GM21528 (cell line): Measurements from ENCODE around the gene GRHL1.

Experiments
- ATAC-seq: cut with Tn5 transposase; IDR thresholded peaks from one replicate; pipeline ENCODE4 v1.9.1; 2021; ENCODE audit warnings: mild to moderate bottlenecking, moderate library complexity; ENCODE audit not compliant: unreplicated experiment, low FRiP score

The GRHL1 gene

DNA sequence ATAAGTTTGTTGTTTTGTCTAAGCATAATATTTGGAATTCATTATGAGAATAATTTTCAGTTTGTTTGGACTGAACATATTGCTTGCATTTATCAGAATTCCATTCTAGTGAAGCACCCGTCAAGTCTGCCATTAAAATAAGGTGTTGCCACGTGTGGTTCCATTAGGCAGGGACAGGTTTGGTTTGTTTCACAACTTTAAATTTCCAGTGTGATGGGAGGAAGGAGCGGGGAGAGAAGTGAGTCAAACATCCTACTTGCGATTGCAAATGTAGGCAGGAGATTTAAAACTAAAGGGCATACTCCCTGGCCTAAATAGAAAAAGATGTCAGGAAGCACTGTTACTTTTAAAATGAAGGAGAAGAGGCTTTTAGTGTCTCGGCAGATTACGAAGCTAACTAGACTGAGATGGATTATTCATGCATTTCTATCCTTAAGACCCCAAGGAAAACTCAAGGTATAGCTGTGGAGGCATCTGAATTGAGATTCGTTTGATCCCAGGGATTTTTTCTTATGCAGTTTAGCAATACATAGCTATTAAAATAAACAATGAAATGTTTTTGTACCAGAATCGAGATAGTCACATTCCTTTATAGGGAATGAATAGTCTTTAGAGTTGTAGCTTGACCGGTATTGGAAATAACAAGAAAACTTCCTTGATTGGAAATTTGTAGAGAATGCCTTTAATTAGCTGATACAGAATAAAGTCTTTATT lies 19.8 kb downstream of the GRHL1 start:
- ATAC-seq, result no peak

DNA sequence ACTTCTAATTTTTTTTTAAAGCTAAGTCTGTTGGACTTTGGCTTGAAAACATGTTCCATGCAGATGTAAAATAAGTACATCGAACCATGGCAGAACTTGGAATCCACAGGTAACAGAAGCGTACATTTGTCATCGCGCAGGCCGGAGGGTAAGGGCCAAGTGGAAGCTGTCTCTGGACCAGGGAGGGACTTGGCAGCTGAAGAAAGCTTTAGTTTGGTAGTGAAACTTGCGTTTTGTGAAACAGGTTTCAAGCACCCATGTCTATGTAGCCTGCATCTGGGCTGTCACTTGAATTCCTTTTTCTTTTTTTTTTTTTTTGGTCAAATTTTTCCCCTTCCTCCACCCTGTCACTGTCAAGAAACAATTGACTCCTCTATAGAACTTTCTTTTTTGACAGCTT lies 20.4 kb downstream of the GRHL1 start:
- no peak for ATAC-seq

DNA sequence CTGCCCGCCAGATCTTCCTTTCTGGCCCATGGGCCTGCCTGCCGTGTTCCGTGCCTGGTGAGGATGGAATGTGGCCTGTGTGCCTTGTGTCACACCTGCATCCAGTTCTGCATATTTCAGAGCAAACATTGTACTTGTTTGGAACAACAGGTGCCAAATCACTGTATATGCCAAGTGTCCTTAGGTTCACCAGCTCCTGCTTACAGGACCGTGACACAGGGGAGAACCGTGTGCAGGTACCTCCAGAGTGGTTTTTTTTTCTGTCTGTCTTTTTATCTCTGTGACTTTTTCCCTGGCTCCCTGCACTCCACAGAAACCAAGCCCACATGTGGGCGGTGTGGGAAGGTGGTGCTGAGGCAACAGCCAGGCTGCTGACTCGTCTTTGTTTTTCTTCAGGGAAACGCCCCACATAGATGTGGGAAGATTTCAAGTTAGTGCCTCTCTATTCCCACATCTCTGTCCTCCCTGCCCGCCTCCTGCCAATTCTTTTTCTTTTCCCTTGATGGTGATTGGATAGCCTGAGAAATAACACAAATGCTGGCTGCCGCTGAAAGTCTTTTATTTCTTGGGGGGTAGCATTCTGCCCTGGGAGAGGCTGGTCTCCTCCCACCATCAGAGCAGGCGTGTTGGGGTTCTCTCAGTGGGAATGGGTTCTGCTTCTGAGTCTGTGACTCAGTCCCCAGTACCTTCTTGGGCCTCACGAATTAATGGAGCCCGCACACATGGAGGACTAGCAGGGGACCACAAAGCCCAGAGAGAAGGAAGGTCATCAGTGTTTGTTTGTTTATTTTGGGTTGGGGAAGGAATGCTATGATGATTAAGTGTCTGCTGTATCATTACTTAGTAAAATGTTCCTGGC lies 21.4 kb downstream of the GRHL1 start:
- ATAC-seq, result no peak

DNA sequence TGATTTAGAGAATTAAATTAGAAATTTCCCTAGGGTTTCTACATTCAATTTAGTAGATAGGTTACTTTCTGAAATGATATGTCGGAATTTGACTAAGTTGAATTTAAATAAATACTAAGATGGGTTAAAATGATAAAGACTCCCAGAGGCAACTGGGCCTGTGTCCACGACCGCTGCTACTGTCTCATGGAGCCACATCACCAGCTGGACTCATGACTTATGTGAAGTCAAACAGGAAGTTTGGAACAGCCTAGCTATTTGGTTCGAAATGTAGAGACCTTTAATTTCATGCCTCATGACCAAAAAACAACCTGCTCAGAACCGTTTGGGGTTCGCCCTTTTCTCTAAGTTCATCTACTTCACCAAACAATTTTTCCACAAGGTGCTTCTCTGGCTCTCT lies 22.2 kb downstream of the GRHL1 start:
- no peak for ATAC-seq

DNA sequence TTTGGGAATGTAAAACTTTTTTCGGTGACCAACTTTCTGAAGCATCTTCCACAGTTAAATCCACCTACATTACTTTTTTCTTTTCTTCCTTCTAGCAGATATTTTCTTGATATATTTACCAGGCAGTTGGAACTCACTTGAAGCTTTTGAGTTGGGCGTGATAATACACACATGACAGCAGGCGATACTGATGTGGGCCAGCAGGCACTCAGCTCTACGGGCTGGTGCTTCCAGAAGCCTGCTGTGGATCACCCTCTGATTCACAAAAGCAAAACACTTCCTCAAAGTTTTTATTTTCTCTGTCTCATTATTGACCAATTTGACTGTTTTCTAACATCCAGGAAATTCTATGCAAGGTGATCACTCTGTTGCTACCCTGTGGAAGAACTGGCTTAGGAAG lies 22.9 kb downstream of the GRHL1 start:
- no peak for ATAC-seq

DNA sequence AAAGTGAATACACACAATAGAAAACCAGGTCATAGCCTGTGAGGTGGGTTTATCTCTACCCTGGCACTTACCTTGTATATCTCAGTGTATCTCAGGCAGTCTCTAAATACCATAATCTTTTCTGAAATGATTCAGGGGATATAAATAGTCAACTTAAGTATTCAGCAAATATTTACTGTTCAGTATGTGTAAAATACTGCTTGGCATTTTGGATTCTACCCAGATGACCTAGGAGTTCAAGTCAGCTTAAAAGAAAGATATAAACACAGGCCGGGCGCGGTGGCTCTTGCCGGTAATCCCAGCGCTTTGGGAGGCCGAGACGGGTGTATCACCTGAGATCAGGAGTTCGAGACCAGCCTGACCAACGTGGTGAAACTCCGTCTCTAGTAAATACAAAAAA lies 23.8 kb downstream of the GRHL1 start:
- no peak for ATAC-seq

DNA sequence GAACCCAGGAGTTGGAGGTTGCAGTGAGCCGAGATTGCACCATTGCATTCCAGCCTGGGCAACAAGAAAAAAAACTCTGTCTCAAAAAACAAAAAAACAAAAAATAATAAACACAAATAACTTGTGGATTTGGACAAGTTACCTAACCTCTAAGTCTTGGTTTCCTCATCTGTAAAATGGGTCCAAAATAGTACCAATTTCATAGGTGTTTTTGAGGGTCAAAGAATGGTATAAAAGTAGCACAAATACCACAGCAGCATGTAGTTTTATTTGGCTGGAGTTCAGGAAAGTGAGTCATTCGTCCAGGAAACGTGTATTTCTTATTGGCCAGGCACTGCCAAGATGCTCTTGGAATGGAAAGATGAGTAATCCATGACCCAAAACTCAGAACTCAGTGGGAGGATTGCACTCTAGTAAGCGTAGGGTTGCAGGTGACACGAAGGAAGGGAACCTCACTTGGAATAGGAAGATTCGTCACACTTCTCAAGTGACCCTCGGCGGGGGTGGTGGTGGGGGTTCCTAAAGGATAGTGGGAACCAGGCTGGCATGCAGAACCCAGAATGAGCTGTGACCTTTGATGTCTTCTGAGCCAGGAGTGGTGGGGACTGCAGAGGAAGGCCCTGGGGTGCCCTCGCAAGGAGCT lies 24.4 kb downstream of the GRHL1 start:
- no peak for ATAC-seq

DNA sequence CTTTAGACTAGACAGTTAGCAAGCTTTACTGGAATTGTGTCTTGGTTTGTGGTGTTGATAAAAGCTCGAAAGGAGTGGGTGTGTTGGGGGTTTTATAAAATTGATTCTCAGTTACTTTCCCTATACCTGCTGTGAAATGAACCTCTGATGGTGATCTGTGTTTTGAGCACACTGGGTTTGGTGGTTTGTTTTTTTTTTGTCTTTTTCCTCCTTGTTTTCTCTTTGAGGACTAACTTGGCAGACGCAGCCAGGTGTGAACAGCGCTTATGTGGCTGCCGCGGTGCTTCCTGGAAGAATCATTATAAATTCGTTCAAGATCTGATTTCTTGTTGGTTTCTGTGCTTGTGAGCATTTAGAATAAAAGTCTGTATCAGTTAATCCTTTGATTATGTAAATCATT lies 28.5 kb downstream of the GRHL1 start:
- ATAC-seq, result no peak

DNA sequence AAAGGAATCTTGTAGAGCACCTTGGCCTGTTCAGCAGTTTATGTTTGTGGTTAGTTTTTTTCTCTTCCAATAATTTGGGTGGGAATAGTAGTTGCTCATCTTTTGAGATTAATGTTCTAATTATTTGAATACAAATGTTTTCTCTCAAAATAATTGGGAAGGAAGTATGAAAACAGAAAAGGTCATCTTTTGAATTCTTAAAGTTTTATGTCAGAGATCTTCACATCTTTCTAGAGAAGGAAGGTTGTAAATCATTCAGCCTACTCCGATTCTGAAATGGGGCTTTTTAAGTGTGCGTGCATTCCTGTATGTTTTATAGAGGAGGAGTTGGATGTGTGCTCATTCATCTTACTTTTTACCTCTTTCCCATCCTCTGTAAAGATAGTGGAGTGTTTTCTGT lies 29.0 kb downstream of the GRHL1 start:
- ATAC-seq, result no peak

DNA sequence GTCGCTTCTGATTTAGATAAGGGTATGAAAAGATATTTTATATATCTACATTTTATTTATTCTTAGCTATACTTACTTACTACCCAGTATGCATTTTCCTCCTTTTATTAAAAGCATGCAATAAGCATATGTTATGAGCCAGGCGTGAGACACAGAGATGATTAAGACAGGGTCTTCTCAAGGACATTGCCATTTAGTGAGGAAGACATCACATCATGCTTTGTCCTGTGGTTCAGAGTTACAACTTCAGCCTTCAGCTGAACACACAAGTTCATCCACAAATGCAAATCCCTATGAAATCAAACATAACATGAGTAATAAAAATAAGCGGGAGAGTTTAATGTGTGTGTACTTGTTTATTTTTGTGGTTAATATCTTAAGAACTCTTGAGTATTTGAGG lies 30.2 kb downstream of the GRHL1 start:
- ATAC-seq, result no peak

DNA sequence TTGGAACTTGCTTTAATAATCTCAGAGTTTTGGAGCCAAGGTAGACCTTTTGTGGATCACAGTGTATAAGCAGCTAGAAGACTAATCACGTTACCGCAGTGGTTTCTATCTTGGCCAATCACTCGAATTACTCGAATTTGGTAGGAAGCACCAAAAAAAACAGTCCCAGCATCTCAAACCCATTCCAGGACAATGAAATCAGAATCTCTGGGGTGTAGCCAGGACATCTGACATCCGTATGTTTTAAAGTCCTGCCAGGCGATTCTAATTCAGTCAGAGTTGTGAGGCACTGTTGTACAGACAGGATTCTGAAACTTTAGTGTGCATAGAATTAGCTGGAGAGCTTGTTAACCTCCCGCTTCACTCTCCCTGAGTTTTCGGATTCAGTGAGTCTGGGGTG lies 30.8 kb downstream of the GRHL1 start:
- ATAC-seq, result no peak

DNA sequence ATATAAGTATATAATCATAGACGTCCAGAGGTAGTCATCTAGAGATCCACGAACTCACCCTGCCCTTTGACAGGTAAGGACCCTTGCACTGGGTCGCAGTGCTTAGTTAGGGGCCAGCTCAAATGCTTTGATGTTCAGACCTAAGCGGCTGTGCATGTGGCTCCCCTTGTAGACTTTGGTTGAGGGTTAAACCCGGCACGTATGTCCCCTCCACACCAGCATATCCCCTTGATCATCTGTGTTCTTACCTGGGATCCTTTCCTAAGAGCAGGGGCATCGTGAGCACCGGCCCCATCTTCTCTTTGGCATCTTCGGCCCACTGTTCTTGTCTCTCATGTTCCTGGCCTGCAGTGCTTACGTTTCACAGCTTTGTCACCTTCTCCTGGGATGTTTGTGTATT lies 31.4 kb downstream of the GRHL1 start:
- no peak for ATAC-seq

DNA sequence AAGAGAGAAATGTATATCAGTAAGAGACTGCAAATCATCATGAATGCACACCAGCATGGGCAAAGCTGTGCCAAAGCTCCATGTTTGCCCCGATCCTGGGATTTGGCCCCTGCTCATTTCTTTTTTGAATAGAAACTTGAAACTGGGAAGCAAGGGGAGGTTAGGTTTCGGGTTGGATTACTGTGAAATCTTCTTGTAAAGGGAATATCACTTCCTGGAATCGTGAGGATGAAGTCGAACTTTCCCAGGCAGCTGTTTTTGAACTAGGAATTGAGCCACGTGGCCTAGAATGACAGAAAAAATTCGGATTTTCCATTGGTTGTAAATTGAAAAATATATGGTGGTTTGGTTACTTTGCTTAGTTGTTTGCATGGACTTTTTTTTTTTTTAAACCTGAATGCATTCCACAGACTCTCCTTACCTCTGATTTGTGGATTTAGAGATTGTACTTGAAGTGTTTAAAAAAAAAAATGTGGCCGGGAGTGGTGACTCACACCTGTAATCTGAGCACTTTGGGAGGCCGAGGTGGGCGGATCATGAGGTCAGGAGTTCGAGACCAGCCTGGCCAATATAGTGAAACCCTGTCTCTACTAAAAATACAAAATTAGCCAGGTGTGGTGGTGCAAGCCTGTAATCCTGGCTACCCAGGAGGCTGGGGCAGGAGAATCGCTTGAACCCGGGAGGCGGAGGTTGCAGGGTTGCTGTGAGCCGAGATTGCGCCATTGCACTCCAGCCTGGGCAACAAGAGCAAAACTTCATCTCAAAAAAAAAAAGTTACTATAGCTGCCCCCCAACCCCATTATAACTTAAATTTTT lies 32.1 kb downstream of the GRHL1 start:
- ATAC-seq, result no peak

DNA sequence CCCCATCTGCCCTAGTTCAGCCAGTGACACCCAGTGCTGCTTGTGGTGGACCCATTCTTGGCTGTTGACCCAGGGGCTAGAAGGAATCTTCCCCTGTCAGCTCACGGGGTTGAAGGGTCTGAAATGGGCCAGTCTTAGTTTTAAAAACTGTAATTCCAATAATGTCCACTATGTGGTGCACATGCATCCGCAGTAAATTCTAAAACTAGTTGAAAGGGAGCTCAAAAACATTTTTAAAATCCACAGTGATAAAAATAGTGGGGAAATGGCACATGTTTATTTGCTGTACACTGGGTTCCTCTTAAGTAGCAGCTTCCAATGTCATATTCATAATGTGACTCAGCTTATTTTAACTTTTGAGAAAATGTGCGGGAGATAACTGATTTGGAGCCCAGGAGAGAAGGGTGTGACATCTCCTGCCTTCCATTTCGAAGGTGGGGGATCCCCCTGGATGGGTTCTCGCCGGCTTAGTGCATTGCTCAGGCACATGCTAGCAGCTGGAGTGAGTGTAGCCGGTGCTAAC lies 32.8 kb downstream of the GRHL1 start:
- ATAC-seq, result no peak

DNA sequence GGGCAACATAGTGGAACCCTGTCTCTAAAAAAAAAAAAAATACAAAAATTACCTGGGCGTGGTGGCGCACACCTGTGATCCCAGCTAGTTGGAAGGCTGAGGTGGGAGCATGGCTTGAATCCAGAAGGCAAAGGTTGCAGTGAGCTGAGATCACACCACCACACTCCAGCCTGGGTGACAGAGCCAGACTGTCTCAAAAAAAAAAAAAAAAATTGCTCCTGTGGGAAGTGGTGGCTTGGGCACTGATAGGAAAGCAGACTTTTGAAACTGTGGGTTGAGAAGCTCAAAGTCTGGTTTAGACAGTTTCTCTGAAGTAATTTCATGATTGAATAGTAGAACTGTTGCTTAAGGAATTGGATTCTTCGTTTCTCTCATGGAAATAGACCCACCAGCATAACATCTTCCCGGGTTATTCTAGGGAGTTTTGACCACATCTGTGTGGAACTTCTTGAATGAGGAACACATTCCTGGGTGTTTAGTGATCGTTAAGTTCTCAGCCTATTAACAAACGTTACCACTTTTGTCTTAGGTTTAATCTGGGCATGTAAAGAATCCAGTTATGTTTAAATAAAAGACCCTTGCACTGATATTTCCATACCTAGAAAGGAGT lies 33.5 kb downstream of the GRHL1 start:
- no peak for ATAC-seq

DNA sequence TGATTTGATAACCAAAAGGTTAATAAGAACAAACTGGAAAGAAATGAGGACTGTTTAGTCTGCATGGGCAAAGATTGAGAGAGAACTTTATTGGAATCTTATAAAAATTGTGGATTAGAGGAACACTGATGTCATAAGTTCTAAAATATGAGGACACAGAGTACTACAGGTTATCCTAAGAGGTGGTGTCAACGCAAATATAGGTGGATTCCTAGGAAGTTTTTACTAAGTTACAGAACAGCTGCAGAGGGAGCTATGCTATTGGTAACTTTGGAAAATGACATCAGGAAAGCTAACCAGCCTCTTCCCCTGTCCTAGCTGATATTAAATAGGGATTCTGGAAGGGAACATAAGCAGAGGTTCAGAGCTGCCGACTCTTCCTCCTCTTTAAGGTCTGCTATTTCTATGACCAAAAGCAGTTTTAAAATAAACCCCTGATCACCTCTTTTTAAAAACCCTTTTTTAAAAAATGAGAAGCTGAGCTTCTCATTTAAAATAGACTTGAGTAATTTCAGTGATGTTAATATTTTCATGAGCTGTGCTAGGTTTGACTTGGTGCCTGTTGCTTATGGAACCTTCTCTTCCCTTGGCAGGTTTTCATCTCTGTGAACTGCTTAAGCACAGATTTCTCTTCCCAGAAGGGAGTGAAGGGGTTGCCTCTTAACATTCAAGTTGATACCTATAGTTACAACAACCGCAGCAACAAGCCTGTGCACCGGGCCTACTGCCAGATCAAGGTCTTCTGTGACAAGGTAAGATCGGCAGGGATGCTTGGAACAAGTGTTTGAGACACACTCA lies 34.2 kb downstream of the GRHL1 start:
- no peak for ATAC-seq

DNA sequence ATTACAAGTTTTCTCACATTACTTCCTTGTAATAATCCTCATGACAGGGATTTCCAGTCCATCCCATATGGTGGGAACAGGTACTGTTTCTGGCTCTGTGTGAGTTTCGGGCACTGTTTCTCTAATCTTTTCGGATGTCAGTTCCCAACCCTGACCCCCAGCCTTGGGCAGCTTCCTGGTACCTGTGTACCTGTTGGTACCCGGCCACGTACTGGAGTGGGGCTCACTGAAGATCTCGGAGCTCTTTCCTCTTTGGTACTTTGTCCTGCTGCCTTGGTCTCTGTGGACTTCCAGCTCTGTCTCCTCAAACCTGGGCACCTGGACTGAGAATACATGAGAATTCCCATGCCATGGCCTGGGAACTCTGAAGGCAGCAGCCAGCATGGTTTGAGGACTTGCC lies 36.8 kb downstream of the GRHL1 start:
- ATAC-seq, result no peak

DNA sequence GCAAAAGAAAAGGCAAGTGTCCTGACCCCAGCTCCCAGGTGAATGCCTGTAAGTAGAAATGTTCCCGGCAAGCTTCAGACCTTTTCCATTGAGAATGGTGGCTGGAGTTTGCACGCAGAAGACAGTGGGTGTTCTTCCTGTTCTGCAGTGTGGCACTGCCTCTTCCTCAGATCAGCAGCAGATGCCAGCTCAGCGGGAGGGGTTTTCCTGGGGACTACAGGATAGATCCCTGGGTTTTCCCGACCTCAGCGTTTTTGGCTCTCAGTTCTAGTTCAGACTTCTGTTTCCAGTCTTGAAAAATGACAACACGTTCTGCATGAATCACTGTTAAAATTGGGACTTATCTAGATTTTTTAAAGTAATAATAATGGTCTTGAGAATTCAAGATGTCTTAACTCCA lies 39.2 kb downstream of the GRHL1 start:
- no peak for ATAC-seq

DNA sequence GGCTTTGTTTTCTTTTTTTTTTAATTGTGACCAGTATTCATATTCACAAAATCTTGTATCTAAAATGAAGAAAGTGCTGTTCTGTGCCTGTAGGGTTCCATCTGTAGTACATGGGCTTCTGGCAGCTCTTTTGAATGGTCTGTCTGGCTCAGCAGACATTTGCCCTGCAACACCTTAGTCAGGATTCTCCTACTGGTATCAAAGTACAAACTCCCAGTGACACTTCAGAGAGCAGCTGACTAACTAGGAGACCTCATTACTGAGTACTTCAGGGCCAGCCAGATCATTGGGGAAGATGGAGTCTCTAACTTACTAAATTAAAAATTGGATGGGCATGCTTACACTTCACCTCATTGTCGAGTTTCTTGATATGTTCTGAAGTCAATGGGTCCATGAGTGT lies 39.7 kb downstream of the GRHL1 start:
- no peak for ATAC-seq
